GM21447 (cell line): ENCODE data around the gene HRH1.
"Not testable (repeated sequence)": the region's sequence is repeated elsewhere in the genome, so short reads cannot be mapped to it uniquely, and the experiment has no call there.

Experiments
- ATAC-seq: cut with Tn5 transposase; IDR thresholded peaks from one replicate; pipeline ENCODE4 v1.9.1; 2021; ENCODE audit not compliant: unreplicated experiment

Gene HRH1

DNA sequence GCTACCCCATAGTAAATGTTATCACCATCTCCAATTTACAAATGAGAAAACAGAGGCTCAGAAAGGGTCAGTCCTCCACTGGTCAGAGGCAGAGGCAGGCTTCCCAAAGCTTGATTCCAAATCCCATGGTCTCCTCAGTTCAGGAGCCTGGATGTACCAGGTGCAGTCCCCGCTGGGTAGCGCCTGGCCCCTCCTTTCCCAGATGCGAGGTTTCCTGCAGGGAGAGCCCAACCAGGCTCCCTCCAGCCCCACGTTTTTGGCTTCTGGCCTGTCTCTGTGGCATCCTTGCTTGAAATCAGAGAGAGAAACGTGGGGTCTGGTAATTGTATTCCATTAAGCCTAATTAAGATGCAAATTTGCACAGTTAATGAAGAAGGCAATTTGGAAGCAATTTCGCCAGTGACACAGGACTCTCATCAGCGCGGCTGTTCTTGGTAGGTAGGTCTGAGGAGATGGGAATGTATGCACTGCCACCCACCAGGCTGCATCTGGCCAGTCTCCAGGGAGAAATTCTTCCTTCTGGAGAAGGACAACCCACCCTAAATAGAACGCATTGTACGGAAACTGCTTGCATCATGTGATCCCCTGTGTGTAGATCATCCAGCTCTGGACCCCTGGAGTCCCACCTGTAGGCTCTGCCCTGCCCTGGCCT lies 50.5 kb downstream of the HRH1 start:
- no peak for ATAC-seq

DNA sequence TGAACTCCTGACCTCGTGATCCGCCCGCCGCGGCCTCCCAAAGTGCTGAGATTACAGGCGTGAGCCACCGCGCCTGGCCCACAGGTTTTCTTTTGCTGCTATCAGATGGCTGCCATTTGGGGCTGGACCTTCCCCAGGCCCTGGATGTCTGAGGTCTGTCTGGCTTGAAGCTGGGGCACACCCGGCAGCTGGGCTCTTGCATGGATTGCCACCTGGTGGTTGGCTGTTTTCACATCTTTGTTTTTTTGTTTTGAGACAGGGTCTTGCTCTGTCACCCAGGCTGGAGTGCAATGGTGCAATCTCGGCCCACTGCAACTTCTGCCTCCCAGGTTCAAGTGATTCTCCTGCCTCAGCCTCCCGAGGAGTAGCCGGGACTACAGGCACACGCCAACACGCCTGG lies 51.6 kb downstream of the HRH1 start:
- not testable (repeated sequence) for ATAC-seq

DNA sequence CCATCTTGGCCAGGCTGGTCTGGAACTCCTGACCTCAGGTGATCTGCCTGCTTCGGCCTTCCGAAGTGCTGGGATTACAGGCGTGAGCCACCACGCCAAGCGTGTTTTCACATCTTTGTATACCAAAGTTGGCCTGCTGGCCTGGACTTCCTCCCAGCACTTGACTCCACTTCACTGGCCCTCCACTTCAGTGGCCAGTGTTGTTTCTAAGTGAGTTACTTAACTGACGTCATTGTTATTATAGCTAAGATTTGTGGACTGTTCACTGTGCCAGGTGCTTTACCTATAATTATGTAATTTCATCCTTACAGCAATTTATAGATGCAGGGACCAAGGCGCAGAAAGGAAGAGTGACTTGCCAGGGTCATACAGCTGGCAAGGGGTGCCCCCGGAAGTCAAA lies 52.0 kb downstream of the HRH1 start:
- ATAC-seq, result no peak

DNA sequence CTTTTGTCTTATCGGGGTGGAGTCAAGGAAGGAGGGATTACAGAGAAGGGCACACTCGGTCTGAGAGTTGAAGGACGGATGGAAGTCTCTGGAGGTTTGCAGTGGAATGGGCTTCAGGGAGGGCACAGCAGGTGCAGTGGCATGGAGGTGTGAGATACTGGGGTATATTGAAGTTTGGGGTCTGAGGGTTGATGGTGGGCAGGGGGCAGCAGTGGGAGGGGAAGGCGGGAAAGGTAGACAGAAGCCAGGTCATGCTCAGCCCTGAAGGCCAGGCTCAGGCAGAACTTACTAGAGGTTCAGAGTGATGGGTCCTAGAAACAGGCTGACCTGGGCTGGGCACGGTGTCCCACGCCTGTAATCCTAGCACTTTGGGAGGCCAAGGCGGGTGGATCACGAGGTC lies 52.7 kb downstream of the HRH1 start:
- ATAC-seq, result no peak

DNA sequence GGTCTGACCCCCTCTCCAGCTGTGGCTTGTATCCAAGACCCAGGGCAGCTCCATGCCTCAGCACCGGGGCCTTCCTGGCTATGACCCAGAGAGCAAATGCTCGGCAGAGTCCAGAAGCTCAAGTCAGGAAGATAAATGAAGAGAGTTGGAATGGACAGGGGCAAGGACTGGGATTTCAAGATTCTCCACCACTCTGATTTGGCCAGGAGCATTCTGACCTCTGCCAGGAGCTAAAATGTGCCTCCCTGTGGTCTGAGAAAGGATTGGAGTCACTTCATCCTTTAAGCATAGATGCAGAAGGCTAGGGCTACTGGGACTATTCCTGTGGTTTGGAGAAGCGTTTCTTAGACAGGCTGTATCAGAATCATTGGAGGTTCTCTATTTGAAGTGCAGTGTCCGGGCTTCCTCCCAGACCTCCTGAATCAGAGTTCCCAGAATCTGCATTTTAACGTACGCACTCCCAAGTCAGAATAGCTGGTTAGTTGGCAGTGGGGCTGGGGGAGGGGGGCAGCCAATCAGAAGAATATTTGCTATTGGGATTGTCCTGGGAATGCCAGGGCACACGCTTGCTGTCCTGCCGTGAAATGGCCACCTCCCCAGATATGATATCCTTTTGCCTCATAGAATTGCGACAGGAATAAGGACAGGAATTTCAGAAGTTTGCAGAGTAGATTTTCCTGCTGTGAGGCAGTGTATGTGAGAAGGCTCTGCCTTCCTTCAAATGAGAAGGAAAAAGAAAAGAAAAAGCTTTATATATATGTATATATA lies 57.4 kb downstream of the HRH1 start:
- no peak for ATAC-seq

DNA sequence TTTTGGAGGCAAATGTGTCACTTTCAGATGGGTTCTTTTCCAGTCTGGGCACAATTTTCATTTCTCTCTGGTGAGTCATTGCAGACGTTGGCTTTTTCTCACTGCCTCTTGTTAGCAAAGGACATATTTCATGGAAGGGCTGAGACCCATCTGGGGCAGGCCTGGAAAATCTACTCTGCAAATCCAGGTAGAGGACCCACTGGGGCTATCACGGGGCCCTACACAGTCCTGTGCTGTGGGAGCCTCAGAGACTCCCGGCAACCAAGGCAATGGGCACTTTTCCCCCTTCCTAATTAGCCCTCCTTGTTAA lies 58.0 kb downstream of the HRH1 start:
- ATAC-seq, result no peak

DNA sequence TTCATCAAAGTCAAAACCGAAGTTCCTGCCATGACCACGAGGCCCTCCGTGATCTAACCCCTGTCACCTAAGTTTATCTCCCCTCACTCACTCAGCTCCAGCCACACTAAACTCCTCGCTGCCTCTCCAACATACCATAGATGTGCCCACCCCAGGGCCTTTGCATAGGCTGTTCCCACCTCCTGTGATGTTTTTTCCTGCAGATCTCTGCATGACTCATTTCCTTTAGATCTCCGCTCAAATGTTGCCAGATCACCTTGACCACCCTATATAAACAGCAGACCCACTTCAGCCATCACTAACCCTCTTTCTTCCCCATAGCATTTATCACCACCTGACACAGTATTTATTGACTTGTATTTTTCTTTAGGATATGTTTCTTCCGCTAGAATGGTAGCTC lies 58.5 kb downstream of the HRH1 start:
- no peak for ATAC-seq

DNA sequence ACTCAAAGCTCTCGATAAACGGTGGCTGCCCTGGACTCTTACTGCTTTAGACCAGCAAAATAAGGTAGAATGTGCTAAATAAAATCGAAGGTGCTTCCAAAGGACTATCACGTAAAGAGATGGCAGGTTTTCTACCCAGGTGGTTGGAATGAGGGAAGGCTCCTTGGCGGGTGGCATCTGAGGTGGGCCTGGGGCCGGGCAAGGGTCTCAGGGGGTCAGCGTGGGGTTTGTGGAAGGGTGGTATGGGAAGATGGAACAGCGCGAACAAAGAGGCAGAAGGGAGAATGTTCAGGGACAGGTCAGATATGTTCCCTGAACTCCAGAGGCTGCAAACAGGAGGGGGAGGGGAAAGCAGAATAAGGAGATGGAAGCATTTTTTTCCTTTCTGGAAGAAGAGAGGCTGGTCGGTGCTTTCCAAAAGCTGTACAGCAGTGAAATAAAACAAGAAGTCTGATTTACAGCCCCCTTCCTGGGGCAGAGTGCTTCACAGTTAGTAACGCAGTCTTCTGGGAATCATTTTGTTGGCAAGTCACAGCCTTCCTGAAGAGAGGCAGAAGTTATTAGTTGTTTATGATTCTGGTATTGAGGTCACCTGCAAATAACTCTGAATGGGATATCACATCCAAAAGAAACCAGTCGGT lies 59.6 kb downstream of the HRH1 start:
- ATAC-seq, result no peak

DNA sequence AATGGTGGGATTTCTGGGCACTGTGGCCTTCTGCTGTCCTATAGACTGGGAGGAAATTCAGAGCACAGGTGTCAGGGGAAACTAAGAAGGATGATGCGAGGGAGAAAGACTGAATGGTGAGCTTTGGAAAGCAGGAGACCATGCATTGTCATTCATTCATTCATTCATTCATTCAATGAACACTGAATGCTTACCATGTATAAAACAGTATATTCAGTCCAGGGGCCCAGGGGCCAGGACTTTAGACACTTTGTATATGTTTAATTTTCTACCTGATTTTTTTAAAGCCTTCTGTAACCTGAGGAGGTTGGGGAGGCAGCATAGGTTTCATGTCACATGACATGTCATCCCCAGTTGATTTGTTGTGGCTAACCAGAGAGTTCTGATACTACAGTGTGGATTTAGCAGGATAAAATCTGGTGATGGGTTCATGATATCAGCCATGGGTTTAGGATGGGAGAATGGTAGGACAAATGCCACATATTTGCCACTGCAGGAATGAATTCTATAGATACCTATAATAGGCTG lies 60.2 kb downstream of the HRH1 start:
- ATAC-seq, result no peak

DNA sequence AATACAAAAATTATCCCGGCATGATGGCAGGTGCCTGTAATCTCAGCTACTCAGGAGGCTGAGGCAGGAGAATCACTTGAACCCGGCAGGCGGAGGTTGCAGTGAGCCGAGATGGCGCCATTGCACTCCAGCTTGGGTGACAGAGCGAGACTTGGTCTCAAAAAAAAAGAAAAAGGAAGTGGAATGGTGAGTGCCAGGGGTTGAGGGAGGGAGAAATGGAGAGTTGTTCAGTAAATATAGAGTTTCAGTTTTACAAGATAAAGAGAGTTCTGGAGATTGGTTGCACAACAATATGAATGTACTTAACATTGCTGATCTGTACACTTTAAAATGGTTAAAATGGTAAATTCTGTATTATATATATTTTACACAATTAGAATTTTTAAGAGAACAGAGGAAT lies 63.1 kb downstream of the HRH1 start:
- not testable (repeated sequence) for ATAC-seq

DNA sequence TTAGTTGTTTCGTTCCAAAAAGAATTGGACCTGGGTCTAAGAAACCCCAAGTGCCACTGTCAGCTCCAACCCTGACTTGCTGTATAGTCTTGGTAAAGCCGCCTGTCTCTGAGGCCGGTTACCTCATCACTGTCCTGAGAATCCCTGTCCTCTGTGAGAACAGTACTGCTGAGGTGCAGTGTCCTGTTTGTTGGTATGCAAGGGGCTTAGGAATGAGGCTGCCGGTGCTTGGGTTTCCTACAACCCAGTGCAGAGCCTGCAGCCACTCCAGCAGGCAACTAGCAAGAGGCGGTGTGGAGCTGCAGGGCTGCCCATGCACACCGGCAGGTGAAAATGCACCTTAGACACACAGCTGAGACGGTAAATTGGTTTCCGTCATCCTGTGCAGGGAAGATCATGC lies 65.9 kb downstream of the HRH1 start:
- ATAC-seq, result no peak

DNA sequence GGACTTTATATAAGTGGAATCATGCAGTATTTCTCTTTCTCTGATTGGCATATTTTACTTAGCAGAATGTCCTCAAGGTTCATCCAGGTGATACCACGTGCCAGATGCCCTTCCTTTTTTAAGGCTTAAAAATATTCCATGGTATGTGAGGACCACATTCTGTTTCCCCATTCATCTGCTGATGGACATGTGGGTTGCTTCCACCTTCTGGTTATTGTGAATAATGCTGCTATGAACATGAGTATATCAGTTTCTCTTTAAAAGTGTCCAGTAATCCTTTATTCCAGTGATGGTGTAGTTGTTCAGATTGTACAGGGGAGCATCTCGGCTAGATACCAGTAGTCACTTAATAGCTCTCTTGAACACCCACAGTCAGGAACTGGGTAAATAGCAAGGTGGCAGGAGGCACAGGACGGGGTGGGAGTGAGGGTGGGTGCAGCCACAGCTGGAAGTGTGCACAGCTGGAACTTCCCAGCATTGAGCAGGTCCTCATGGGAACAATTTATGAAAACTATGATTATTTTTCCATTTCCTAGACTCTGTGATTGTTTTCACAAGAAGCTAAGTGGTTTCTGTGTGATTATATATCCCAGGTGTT lies 67.6 kb downstream of the HRH1 start:
- no peak for ATAC-seq

DNA sequence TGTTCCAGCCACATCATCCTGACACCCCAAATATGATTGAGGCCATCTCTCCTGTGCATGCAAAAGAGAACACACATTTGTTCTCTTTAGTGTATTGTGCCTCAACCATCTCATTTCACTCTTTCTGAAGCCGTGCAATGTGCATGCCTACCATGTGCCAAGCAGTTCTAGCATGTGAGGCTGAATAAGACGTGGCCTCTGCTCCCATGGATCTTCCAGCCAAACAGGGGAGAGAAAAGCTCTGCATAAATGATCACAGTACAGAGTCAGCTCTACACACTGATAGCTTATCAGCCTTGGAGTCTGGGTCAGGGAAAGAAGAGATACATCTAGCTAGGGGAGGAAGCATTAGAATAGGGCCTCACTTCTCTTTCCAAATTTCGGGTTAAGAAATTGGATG lies 69.7 kb downstream of the HRH1 start:
- ATAC-seq, result no peak

DNA sequence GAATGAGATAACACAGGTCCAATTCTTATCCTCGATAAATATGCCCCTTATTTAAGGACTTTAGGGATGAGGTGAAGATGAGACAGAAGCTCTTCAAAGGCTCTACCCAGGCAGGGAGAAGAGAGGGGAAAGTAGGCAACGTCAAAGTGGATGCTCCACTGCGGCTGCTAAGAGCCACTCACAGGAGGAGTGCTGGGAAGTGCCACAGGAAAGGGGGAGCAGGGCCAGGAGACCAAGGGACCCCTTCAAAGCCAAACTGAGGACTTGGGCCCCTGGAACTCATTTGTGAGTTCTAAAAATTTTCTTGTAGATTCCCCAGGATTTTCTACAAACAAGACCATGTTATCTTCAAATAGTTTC lies 70.6 kb downstream of the HRH1 start:
- ATAC-seq, result no peak

DNA sequence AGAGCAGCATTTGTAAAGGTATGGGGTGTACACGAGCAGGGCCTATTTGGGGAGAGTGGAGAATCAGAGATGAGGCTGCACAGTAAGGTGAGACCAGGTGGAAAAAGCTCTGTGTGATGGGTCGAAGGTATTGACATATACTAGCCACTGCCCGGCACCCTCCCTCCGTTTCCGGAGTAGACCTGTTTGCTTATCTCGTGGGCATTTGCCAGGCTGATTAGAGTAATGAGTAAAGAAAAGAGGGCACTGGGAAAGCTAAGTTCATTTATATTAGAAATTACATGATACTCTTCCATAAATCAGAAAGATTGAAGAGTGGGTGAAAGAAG lies 71.7 kb downstream of the HRH1 start:
- no peak for ATAC-seq

DNA sequence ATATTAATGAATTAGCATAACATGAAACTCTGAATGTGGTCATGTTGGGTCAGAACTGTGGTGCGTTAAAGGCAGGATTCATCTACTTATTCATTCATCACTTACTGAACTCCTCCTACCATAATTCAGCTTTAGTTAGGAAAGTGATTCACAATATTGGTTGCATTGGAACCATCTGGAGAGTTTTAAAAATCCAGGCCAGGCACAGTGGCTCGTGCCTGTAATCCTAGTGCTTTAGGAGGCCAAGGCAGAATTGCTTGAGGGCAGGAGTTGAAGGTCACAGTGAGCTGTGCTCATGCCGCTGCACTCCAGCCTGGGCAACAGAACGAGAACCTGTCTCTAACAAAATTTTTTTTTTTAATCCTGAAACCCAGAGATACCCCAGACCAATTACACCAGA lies 73.7 kb downstream of the HRH1 start:
- no peak for ATAC-seq

DNA sequence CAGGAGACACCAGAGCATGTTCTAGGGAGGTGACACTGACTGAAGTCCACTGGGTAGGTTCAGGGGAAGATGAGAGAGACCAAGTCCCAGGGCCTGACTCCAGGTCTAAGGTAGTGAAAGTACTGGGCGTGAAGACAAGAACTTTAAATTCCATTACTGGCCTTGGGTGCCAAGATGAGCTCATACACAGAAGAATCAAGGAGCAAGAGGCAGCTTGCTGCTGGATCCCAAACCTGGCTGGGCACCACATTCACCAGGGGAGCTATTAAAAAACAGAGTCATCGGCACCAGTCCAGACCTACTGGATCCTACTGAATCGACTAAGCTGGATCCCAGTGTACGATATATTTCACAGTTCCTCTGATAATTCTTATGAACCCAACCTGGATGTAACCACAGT lies 75.8 kb downstream of the HRH1 start:
- ATAC-seq, result no peak

DNA sequence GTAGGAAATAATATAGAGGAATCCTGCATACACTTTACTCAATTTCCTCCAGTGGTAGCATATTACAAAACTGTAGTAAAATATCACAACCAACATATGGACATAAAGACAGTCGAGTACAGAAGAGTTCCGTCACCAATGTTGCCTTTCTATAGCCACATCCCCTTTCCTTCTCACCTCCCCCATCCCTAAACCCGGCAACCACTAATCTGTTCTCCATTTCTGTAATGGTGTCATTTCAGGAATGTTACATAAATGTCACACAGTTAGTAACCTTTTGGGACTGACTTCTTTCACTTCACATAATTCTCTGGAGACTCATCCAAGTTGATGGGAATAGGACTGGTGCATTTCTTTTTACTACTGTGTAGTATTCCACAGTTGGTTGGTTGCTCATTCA lies 76.5 kb downstream of the HRH1 start:
- no peak for ATAC-seq

DNA sequence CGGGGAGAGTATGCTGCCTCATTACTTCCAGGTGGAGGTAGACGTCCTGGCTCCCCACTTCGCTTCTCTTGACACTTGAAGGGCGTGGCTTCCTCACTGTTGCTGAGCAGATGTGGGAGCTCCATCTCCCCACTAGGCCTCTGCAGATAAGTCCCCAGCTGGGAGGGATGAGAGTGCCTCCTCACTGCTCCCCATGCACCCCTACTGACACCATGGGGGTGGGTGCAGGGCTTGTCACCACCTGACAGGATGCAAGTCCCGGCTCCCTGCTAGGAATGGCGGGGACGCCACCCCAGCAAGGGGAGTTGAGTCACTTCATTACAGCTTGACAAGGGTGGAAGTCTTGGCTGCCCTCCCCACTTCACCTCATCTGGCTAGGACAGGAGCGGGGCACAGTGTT lies 81.1 kb downstream of the HRH1 start:
- no peak for ATAC-seq

DNA sequence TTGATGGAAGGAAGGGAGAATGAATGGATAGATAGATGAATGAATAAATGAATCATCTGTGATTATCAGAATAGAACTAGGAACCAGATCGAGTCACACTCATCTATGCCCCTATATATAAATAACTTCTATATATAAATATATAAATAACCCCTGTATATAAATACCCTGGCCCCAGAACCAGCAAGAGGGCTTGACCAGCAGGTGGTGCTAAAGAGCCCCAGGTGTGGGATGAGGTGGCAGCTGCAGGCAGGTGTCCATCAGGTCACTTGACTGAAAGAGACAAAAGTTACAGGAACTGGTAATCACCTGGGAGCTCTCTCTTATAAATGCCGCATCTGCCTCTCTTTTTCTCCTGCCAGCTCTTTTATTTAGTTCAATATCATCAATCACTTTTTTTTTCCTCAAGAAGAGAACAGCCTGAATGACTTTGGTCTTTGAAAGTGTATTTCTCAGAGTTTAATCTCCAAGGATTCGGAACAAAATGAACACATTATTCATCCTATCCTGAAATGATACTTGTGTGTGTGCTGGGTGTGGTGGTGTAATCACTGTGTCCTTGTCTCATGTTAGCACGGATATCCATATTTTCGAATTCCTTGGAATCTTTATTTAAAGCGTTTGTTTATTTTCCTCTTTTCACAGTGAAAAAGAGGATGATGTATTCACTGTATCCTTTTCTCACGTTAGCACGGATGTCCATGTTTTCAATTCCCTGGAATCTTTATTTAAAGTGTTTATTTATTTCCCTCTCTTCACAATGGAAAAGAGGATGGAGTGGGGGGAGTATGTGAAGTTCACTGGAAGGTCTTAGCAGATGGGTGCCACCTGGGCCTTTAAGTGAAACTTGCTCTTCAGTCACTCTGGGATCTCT lies 82.5 kb downstream of the HRH1 start:
- ATAC-seq, result no peak

DNA sequence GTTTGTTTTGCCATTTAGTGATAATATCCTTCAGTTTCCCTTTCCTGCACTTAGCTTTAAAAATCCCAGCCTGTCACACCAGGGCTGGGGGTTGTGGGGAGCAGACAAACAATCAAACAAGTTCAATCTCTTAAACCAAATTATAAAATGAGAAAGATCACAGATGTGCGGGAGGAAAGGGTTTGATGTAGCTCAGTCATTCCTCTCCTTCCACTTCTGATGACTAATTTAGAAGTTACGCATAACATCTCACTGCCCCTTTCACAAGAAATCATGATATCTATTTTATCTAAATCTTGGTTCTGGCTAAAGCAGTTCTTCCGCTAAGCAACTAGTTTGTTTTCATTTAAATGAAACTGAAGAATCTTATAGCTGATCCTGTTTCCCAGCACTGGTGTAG lies 83.8 kb downstream of the HRH1 start:
- ATAC-seq, result no peak
